OCI-LY1 (cell line): ENCODE results near the gene C9orf50.

ENCODE experiments used
- CTCF ChIP-seq: fragments of 200-600 bp; sonication (generic), shearing (Covaris generic); IDR thresholded peaks from 2 replicates; pipeline ENCODE4 v1.5.1; 2017; ENCODE audit warnings: mild to moderate bottlenecking, antibody characterized with exemption, low read length, moderate library complexity, mixed read lengths
- EZH2 ChIP-seq: fragments of 200-600 bp; sonication (generic), shearing (Covaris generic); IDR thresholded peaks from 2 replicates; pipeline ENCODE4 v1.8.0; 2017; ENCODE audit warnings: borderline replicate concordance, mixed run types, mild to moderate bottlenecking, antibody characterized with exemption, low read length, moderate library complexity, mixed read lengths

- TF ChIP-seq CTCF, result no peak
- TF ChIP-seq EZH2, result no peak
Measured at GRCh38 chr9:129606161-129607026, 14.5 kb downstream of the C9orf50 start.
